ENCODE measurements around the gene SAYSD1.

The SAYSD1 gene

GRCh38 chr6:39056191-39056590, 58.8 kb downstream of the SAYSD1 start:
- no peak for DNase-seq

GRCh38 chr6:39055661-39056060, 59.3 kb downstream of the SAYSD1 start:
- DNase-seq: no peak

DNA sequence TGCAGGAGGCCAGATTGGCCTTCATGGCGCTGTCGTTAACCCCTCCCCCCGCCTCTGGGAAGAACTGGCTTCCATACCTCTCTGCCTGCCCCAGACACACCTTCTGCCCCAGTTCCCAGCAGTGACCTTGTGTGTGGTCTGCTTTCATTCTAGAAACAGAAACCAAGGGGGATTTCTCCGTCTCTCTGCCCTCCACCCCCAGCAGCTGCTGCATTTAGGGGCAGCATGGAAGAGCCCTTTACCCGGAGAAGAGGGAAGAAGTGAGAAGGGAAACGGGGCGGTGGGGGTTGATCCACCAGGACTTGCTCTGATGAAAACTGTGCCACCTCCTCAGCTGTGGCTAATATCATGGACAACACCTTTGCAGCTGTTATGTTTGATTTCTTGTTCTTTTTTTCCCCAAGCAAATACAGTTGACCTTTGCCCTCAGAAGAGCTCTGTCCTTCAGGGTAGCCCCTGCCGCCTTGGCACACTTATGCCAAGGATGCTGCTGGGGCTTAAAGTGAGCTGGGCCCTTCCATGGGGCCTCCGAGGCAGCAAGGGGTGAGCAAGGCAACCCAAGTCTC, 60.3 kb downstream of the SAYSD1 start:
- DNase-seq: no peak

Data from DMS79 treated with DMSO at 0.1 percent for 48 hours (cell line).